Smooth muscle cell (in vitro differentiated cells): ENCODE measurements around the gene NCR3LG1. TPM values are rescaled to one million over a fixed set of nuclear protein-coding genes. Genes with fewer than 3 reads are reported as not detected.
"Not testable (repeated sequence)": the region's sequence is repeated elsewhere in the genome, so short reads cannot be mapped to it uniquely, and the experiment has no call there.

Source experiments
- DNase-seq: peaks from one replicate; lab custom pipeline; 2025; ENCODE audit not compliant: unreplicated experiment; lab: John Stamatoyannopoulos, UW
- H2AFZ ChIP-seq: fragments of 200-600 bp; sonication (generic); 2 replicates; pipeline ENCODE4 v1.6.0; 2016; ENCODE audit warnings: antibody characterized with exemption, low read depth, mild to moderate bottlenecking
- H3F3A ChIP-seq: fragments of 200-600 bp; sonication (generic); 2 replicates; pipeline ENCODE4 v1.6.0; 2017; ENCODE audit warnings: antibody characterized with exemption, low read depth
- H3K27ac ChIP-seq: fragments of 200-600 bp; sonication (generic); 2 replicates; pipeline ENCODE4 v1.5.1; 2016; ENCODE audit warnings: low read depth, mild to moderate bottlenecking
- H3K27me3 ChIP-seq: fragments of 200-600 bp; sonication (generic); 2 replicates; pipeline ENCODE4 v1.6.1; 2016; ENCODE audit warnings: low read depth, mild to moderate bottlenecking
- H3K36me3 ChIP-seq: fragments of 200-600 bp; sonication (generic); 2 replicates; pipeline ENCODE4 v1.5.1; 2016; ENCODE audit warnings: low read depth
- H3K4me1 ChIP-seq: fragments of 200-600 bp; sonication (generic); 2 replicates; pipeline ENCODE4 v1.5.1; 2016; ENCODE audit warnings: low read depth
- H3K4me2 ChIP-seq: fragments of 200-600 bp; sonication (generic); 2 replicates; pipeline ENCODE4 v1.6.0; 2016; ENCODE audit warnings: mild to moderate bottlenecking
- H3K4me3 ChIP-seq: fragments of 200-600 bp; sonication (generic); 2 replicates; pipeline ENCODE4 v1.5.1; 2016; ENCODE audit warnings: mild to moderate bottlenecking
- H3K79me2 ChIP-seq: fragments of 200-600 bp; sonication (generic); 2 replicates; pipeline ENCODE4 v1.6.0; 2016; ENCODE audit warnings: low read depth, mild to moderate bottlenecking
- H3K9ac ChIP-seq: fragments of 200-600 bp; sonication (generic); 2 replicates; pipeline ENCODE4 v1.6.0; 2016; ENCODE audit warnings: low read depth
- H3K9me3 ChIP-seq: fragments of 200-600 bp; sonication (generic); replicated peaks from 2 replicates; pipeline ENCODE4 v1.5.1; 2016; ENCODE audit warnings: low read depth
- H4K20me1 ChIP-seq: fragments of 200-600 bp; sonication (generic); 2 replicates; pipeline ENCODE4 v1.6.0; 2016; ENCODE audit warnings: low read depth
- WGBS: methylation state at CpG from one replicate; pipeline ENCODE4 v1.1.7; 2016; ENCODE audit warnings: low lambda C conversion rate; 5-methylcytosine and 5-hydroxymethylcytosine counted together
- polyA plus RNA-seq: library from polyadenylated mRNA; unstranded; fragments of >200 nt; fragmentation: Nextera tagmentation; extraction: Ambion mirVana; gene quantifications from 2 replicates; pipeline ENCODE4 v1.2.1, GENCODE V29; 2016
- total RNA-seq: library from RNA; depleted of rRNA; stranded (reverse); fragments of >200 nt; gene quantifications from 2 replicates; pipeline ENCODE4 v1.2.3, GENCODE V29; 2014
- TF ChIP-seq, protein P1 (sequence below): fragments of 200-600 bp; sonication (generic); IDR thresholded peaks from 2 replicates; pipeline ENCODE4 v1.5.1; 2017; ENCODE audit warnings: borderline replicate concordance, mild to moderate bottlenecking, antibody characterized with exemption; ENCODE audit not compliant: insufficient read depth, poor library complexity, severe bottlenecking

The NCR3LG1 gene
- total and polyA plus RNA-seq, 2 experiments from 2014 or later = 0.10 to 1.9 TPM

GRCh38 chr11:17421781-17422180 is 70.2 kb downstream of the NCR3LG1 start:
- TF ChIP-seq, protein P1, sequence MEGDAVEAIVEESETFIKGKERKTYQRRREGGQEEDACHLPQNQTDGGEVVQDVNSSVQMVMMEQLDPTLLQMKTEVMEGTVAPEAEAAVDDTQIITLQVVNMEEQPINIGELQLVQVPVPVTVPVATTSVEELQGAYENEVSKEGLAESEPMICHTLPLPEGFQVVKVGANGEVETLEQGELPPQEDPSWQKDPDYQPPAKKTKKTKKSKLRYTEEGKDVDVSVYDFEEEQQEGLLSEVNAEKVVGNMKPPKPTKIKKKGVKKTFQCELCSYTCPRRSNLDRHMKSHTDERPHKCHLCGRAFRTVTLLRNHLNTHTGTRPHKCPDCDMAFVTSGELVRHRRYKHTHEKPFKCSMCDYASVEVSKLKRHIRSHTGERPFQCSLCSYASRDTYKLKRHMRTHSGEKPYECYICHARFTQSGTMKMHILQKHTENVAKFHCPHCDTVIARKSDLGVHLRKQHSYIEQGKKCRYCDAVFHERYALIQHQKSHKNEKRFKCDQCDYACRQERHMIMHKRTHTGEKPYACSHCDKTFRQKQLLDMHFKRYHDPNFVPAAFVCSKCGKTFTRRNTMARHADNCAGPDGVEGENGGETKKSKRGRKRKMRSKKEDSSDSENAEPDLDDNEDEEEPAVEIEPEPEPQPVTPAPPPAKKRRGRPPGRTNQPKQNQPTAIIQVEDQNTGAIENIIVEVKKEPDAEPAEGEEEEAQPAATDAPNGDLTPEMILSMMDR = no peak
- Histone ChIP-seq H3K4me3 (no peak overlapping the region), H3K4me2 (no peak overlapping the region), H4K20me1 (no peaks in the 10 kb centered on the region), H3K4me1 (no peaks in the 10 kb centered on the region), H3K27me3 (peaks cover 89% of the 10 kb centered on the region), H3K9ac (no peak overlapping the region), H2AFZ (no peak overlapping the region), H3K27ac (no peak overlapping the region), H3K79me2 (no peaks in the 10 kb centered on the region), H3K9me3 (no peaks in the 10 kb centered on the region), H3K36me3 (no peaks in the 10 kb centered on the region), H3F3A (no peaks in the 10 kb centered on the region)
- no peak for DNase-seq
- 80% methylated on average over 4 of the region's 4 CpGs for WGBS

GRCh38 chr11:17423533-17424310 is 72.1 kb downstream of the NCR3LG1 start:
- no peaks in the 10 kb centered on the region for H3K9me3 ChIP-seq
- no peak overlapping the region for H3K9ac ChIP-seq
- H3K79me2 ChIP-seq = no peaks in the 10 kb centered on the region
- H3K4me1 ChIP-seq = no peaks in the 10 kb centered on the region
- no peaks in the 10 kb centered on the region for H3F3A ChIP-seq
- no peaks in the 10 kb centered on the region for H3K36me3 ChIP-seq
- peaks cover 88% of the 10 kb centered on the region for H3K27me3 ChIP-seq
- no peak overlapping the region for H3K4me2 ChIP-seq
- TF ChIP-seq, protein P1 = no peak
- H3K4me3 ChIP-seq = no peak overlapping the region
- 79% methylated on average over 11 of the region's 11 CpGs for WGBS
- H3K27ac ChIP-seq = no peak overlapping the region
- H4K20me1 ChIP-seq = no peaks in the 10 kb centered on the region
- DNase-seq = no peak
- H2AFZ ChIP-seq = no peak overlapping the region

DNA sequence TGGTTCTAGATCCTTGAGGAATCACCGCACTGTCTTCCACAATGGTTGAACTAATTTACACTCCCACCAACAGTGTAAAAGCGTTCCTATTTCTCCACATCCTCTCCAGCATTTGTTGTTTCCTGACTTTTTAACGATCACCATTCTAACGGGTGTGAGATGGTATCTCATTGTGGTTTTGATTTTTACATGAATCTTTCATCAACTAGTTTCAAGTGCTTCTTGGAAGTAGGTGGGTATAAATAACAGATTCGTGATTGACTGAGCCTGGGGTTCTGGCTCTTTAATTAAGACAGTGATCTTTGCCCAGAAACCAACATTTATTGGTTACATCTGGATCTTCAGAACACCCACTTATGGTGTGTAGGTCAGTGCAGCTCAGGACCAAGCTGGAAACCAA is 74.6 kb downstream of the NCR3LG1 start:
- not testable (repeated sequence) for H3F3A ChIP-seq, DNase-seq, H3K4me3 ChIP-seq, H3K27ac ChIP-seq, H3K79me2 ChIP-seq, H3K4me1 ChIP-seq, H3K9ac ChIP-seq, H3K9me3 ChIP-seq, H3K36me3 ChIP-seq, H3K4me2 ChIP-seq, H4K20me1 ChIP-seq, H2AFZ ChIP-seq
- H3K27me3 ChIP-seq = peaks cover 86% of the 10 kb centered on the region
- WGBS = 80% methylated on average over 5 of the region's 5 CpGs

Other genes with a start within 250 kb of the NCR3LG1 start
- gene PIK3C2A, start 143.8 kb upstream of the NCR3LG1 start, total RNA-seq = 50.6 and 58.8 TPM in 2 replicates
- gene PIK3C2A, start 143.8 kb upstream of the NCR3LG1 start, polyA plus RNA-seq = 10.0 and 13.6 TPM in 2 replicates
- gene NUCB2, start 75.1 kb upstream of the NCR3LG1 start, total RNA-seq = 91.2 and 118 TPM in 2 replicates
- 148 and 177 TPM in 2 replicates for gene NUCB2, start 75.1 kb upstream of the NCR3LG1 start, polyA plus RNA-seq
- gene KCNJ11, start 36.9 kb downstream of the NCR3LG1 start, total RNA-seq = 0.22 TPM in 1 of 2 replicates, not detected in the other
- gene KCNJ11, start 36.9 kb downstream of the NCR3LG1 start, polyA plus RNA-seq = not detected in 2 replicates
- not detected in 2 replicates for gene ABCC8, start 125.0 kb downstream of the NCR3LG1 start, total RNA-seq
- not detected in 2 replicates for gene ABCC8, start 125.0 kb downstream of the NCR3LG1 start, polyA plus RNA-seq
- not detected in 2 replicates for gene USH1C, start 192.6 kb downstream of the NCR3LG1 start, total RNA-seq
- gene USH1C, start 192.6 kb downstream of the NCR3LG1 start, polyA plus RNA-seq = not detected in 2 replicates
- not detected in 2 replicates for gene OTOG, start 195.5 kb downstream of the NCR3LG1 start, total RNA-seq
- not detected in 2 replicates for gene OTOG, start 195.5 kb downstream of the NCR3LG1 start, polyA plus RNA-seq